ENCODE data around the gene PIP5K1B. TPM values are rescaled to one million over a fixed set of nuclear protein-coding genes. Genes with fewer than 3 reads are reported as not detected.

Gene PIP5K1B
- total RNA-seq, 1 experiment from 2014 or later = not detected

DNA sequence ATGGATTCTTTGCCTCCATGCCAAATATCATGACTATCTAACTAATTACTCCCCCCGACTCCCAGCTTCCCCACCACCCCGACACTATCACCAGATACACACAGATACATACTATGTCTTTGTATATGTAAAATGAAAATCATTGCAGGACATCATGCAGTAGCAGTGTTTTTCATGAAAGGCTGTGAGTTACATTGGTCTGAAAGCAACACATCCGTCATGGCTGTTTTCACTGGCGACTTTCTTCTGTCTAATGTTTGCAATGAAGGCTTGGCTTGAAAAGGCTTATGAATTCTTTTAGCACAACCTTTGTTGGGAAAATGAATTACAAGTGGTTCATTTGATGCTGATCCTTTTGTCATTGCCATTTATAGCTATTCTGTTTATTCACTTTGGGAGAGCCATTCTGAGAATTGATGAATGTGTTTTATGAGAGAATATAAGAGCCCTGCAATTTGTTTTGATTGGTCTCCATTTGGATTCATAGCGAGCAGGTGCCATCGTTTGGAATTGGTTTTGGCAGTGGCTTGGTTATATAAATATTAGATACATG lies 103.4 kb downstream of the PIP5K1B start:
- TF ChIP-seq CTCF (IDR thresholded peaks at IDR 0.05) = no peak
- TF ChIP-seq POLR2AphosphoS5 (IDR thresholded peaks at IDR 0.05; ENCODE audit: low read depth, low read length) = no peak
- TF ChIP-seq, protein P1, sequence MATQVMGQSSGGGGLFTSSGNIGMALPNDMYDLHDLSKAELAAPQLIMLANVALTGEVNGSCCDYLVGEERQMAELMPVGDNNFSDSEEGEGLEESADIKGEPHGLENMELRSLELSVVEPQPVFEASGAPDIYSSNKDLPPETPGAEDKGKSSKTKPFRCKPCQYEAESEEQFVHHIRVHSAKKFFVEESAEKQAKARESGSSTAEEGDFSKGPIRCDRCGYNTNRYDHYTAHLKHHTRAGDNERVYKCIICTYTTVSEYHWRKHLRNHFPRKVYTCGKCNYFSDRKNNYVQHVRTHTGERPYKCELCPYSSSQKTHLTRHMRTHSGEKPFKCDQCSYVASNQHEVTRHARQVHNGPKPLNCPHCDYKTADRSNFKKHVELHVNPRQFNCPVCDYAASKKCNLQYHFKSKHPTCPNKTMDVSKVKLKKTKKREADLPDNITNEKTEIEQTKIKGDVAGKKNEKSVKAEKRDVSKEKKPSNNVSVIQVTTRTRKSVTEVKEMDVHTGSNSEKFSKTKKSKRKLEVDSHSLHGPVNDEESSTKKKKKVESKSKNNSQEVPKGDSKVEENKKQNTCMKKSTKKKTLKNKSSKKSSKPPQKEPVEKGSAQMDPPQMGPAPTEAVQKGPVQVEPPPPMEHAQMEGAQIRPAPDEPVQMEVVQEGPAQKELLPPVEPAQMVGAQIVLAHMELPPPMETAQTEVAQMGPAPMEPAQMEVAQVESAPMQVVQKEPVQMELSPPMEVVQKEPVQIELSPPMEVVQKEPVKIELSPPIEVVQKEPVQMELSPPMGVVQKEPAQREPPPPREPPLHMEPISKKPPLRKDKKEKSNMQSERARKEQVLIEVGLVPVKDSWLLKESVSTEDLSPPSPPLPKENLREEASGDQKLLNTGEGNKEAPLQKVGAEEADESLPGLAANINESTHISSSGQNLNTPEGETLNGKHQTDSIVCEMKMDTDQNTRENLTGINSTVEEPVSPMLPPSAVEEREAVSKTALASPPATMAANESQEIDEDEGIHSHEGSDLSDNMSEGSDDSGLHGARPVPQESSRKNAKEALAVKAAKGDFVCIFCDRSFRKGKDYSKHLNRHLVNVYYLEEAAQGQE (IDR thresholded peaks at IDR 0.05; ENCODE audit: insufficient read depth in 1 of 2, low read depth in 2 of 2, low read length in 1 of 2) = no peak
- no peak for TF ChIP-seq TCF7L2 (IDR thresholded peaks at IDR 0.05; ENCODE audit: low read depth, low read length)
- no peak for TF ChIP-seq SIN3A (IDR thresholded peaks at IDR 0.05; ENCODE audit: borderline replicate concordance, insufficient read depth, low read depth, low read length)
- ATAC-seq = no peak
- intact Hi-C loops (cut with micrococcal nuclease; ENCODE audit: unreplicated experiment) = no loop called here
- H3K4me3 ChIP-seq (ENCODE audit: low read depth in 2 of 2, low read length in 2 of 2) = no peak overlapping the region
- H3K36me3 ChIP-seq (ENCODE audit: control insufficient read depth, insufficient read depth, low read length) = no peaks in the 10 kb centered on the region
- H3K4me1 ChIP-seq (ENCODE audit: control insufficient read depth, insufficient read depth, low read length) = no peaks in the 10 kb centered on the region
- H3K27ac ChIP-seq (ENCODE audit: low read length) = no peak overlapping the region
- H3K9me3 ChIP-seq (ENCODE audit: control insufficient read depth, insufficient read depth, low read depth, low read length) = no peaks in the 10 kb centered on the region
- in situ Hi-C loops (cut with HindIII; ENCODE audit: low pct_unique_long_range_greater_than_20kb, low sequenced_read_pairs) = no loop called here
- ChIA-PET CTCF (no interaction called here), POLR2A (no interaction called here)
- no peak for DNase-seq (ENCODE audit: low read depth, low spot score)
- H3K27me3 ChIP-seq (ENCODE audit: control insufficient read depth, insufficient read depth, low read length) = no peaks in the 10 kb centered on the region
- no TSS peak for BruUV-seq (replicated peaks)

- H3K27me3 ChIP-seq (ENCODE audit: control insufficient read depth, insufficient read depth, low read length) = no peaks in the 10 kb centered on the region
- intact Hi-C loops (cut with micrococcal nuclease; ENCODE audit: unreplicated experiment) = no loop called here
- DNase-seq (ENCODE audit: low read depth, low spot score) = no peak
- no peak overlapping the region for H3K4me3 ChIP-seq (ENCODE audit: low read depth in 2 of 2, low read length in 2 of 2)
- H3K9me3 ChIP-seq (ENCODE audit: control insufficient read depth, insufficient read depth, low read depth, low read length) = no peaks in the 10 kb centered on the region
- ChIA-PET CTCF (no interaction called here), POLR2A (no interaction called here)
- no peaks in the 10 kb centered on the region for H3K36me3 ChIP-seq (ENCODE audit: control insufficient read depth, insufficient read depth, low read length)
- TF ChIP-seq, protein P1 (IDR thresholded peaks at IDR 0.05; ENCODE audit: insufficient read depth in 1 of 2, low read depth in 2 of 2, low read length in 1 of 2) = no peak
- TF ChIP-seq CTCF (IDR thresholded peaks at IDR 0.05) = no peak
- TF ChIP-seq SIN3A (IDR thresholded peaks at IDR 0.05; ENCODE audit: borderline replicate concordance, insufficient read depth, low read depth, low read length) = no peak
- TF ChIP-seq TCF7L2 (IDR thresholded peaks at IDR 0.05; ENCODE audit: low read depth, low read length) = no peak
- TF ChIP-seq POLR2AphosphoS5 (IDR thresholded peaks at IDR 0.05; ENCODE audit: low read depth, low read length) = no peak
- H3K27ac ChIP-seq (ENCODE audit: low read length) = no peak overlapping the region
- no TSS peak for BruUV-seq (replicated peaks)
- ATAC-seq = no peak
- H3K4me1 ChIP-seq (ENCODE audit: control insufficient read depth, insufficient read depth, low read length) = no peaks in the 10 kb centered on the region
- in situ Hi-C loops (cut with HindIII; ENCODE audit: low pct_unique_long_range_greater_than_20kb, low sequenced_read_pairs) = no loop called here
Observed at GRCh38 chr9:68817079-68817875, 112.2 kb downstream of the PIP5K1B start.
